Calu3 (cell line): ENCODE measurements around the gene FSTL1. TPM values are rescaled to one million over a fixed set of nuclear protein-coding genes. Genes with fewer than 3 reads are reported as not detected.

Experiments
- BruUV-seq: library from RNA; stranded (reverse); fragments of 400-500 nt; replicated peaks from 2 replicates; lab custom pipeline; 2021; lab: Mats Ljungman, UMichigan
- CTCF ChIA-PET: fragments of 300-600 bp; sonication (Branson Sonifier 250); formaldehyde crosslinking; loops from one replicate; lab custom pipeline; 2022; ENCODE audit warnings: antibody characterized with exemption; lab: Charles Lee
- DNase-seq: peaks from one replicate; pipeline ENCODE4 v3.0.0; 2022
- H3K27ac Mint-ChIP-seq: one replicate; pipeline ENCODE4 v1.8.0; 2022; ENCODE audit warnings: mixed read lengths; ENCODE audit not compliant: unreplicated experiment
- H3K27me3 Mint-ChIP-seq: one replicate; pipeline ENCODE4 v1.8.0; 2022; ENCODE audit warnings: mixed read lengths; ENCODE audit not compliant: unreplicated experiment
- H3K36me3 Mint-ChIP-seq: one replicate; pipeline ENCODE4 v1.8.0; 2022; ENCODE audit warnings: mild to moderate bottlenecking, moderate library complexity, mixed read lengths; ENCODE audit not compliant: insufficient read depth, unreplicated experiment
- H3K4me1 Mint-ChIP-seq: one replicate; pipeline ENCODE4 v1.8.0; 2022; ENCODE audit warnings: mild to moderate bottlenecking, low read depth, mixed read lengths; ENCODE audit not compliant: unreplicated experiment
- H3K4me3 Mint-ChIP-seq: one replicate; pipeline ENCODE4 v1.8.0; 2022; ENCODE audit warnings: mild to moderate bottlenecking, low read depth, moderate library complexity, mixed read lengths; ENCODE audit not compliant: unreplicated experiment
- H3K9me3 Mint-ChIP-seq: one replicate; pipeline ENCODE4 v1.8.0; 2022; ENCODE audit warnings: low read depth, mixed read lengths; ENCODE audit not compliant: unreplicated experiment
- intact Hi-C: fragments of 100-400 bp; cut with micrococcal nuclease; formaldehyde crosslinking; loops from one replicate; pipeline ENCODE4 v1.10.0; 2022; ENCODE audit not compliant: unreplicated experiment
- total RNA-seq: library from RNA; stranded (reverse); gene quantifications from 2 replicates; pipeline ENCODE4 v1.2.3, GENCODE V29; 2022
- TF ChIP-seq, protein P1 (sequence below): fragments of 200-600 bp; IDR thresholded peaks from one replicate; pipeline ENCODE4 v1.8.0; 2022; ENCODE audit warnings: antibody characterized with exemption; ENCODE audit not compliant: unreplicated experiment

Gene FSTL1
- total RNA-seq, 1 experiment from 2014 or later = 18.5 TPM

DNA sequence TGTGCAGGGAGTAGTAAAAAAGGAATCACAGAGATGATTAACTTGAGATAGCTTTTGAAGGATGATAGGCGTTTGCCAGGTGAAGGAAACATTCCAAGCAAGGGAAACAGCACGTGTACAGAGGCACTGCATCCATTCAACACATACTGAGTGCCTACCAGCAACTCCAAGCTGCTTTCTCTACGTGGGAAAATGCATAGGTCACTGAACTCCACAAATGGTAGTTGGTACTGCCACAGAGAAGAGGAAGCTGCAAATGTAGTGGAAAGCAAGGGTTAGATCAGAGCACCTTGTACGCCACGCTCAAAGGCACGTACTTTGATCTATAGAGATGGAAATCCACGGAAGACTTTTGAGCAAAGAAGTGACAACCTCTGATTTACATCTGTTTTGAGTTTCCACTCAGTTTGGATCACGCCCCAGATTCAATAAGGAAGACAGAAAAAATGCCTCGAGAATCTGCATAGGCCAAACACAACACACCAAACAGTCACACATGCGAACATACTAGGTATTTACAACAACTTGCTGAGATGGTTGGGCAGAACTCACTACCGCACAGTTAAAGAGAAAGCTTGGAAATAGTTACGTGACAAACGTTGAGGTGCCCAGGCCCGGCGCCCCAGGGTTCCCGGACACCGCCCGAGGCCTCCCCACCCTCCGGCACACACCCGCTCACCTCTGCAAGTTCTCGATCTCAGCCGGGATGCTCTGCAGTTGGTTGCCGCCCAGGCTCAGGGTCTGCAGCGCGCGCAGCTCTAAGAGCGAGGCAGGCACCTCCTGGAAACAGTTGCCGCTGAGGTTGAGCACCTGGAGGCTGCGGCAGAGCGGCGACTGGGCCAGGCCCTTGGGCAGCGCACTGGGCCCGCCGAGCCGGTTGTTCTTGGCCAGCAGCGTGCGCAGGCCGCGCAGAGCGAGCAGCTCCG lies 102.5 kb downstream of the FSTL1 start:
- CTCF ChIA-PET = interaction anchor here (0.6 to 3.0 kb wide), 6 partner anchors 21 to 248 kb away, joined by 3 to 27 read pairs (median 4); partner anchors contain the start of gene NDUFB4
- Mint-ChIP-seq H3K9me3 (no peaks in the 10 kb centered on the region), H3K27me3 (no peaks in the 10 kb centered on the region), H3K4me1 (peaks cover 24% of the 10 kb centered on the region), H3K4me3 (peak overlapping the region; percentile 94), H3K36me3 (peaks cover 23% of the 10 kb centered on the region), H3K27ac (peak overlapping the region; percentile 79)
- intact Hi-C loops = loop anchor here (2.0 to 5.0 kb wide), 2 partner anchors 68 to 106 kb away; no protein-coding TSS in a partner anchor
- TF ChIP-seq, protein P1, sequence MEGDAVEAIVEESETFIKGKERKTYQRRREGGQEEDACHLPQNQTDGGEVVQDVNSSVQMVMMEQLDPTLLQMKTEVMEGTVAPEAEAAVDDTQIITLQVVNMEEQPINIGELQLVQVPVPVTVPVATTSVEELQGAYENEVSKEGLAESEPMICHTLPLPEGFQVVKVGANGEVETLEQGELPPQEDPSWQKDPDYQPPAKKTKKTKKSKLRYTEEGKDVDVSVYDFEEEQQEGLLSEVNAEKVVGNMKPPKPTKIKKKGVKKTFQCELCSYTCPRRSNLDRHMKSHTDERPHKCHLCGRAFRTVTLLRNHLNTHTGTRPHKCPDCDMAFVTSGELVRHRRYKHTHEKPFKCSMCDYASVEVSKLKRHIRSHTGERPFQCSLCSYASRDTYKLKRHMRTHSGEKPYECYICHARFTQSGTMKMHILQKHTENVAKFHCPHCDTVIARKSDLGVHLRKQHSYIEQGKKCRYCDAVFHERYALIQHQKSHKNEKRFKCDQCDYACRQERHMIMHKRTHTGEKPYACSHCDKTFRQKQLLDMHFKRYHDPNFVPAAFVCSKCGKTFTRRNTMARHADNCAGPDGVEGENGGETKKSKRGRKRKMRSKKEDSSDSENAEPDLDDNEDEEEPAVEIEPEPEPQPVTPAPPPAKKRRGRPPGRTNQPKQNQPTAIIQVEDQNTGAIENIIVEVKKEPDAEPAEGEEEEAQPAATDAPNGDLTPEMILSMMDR = no peak
- TSS peak; percentile 46 for BruUV-seq
- no peak for DNase-seq

DNA sequence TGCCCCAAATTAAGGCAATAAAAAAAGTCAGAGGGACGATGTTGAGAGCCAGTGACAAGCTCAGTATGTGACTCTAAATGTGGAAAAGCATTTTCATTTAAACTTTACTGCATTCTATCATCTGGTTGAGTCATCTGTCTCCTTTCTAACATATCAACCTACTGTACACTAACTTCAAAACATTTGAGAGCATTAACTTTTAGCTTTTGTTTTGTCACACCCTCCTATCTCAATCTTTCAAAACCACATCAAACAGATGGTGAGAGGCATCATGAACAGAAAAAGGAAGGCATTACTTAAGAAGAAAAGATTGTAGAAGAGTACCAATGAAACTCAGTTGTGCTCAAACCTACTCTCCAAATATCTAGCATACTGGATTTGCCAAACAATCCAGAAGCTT lies 106.4 kb downstream of the FSTL1 start:
- no peak overlapping the region for H3K4me3 Mint-ChIP-seq
- peaks cover 25% of the 10 kb centered on the region for H3K4me1 Mint-ChIP-seq
- TF ChIP-seq, protein P1 = no peak
- H3K27ac Mint-ChIP-seq = no peak overlapping the region
- peaks cover 16% of the 10 kb centered on the region for H3K36me3 Mint-ChIP-seq
- DNase-seq = no peak
- CTCF ChIA-PET = no interaction called here
- no TSS peak for BruUV-seq
- intact Hi-C loops = no loop called here
- H3K27me3 Mint-ChIP-seq = no peaks in the 10 kb centered on the region
- no peaks in the 10 kb centered on the region for H3K9me3 Mint-ChIP-seq

Other genes with a start within 250 kb of the FSTL1 start
- gene GPR156, start 165.8 kb downstream of the FSTL1 start, total RNA-seq = 0.45 and 0.64 TPM in 2 replicates
- gene LRRC58, start 101.6 kb downstream of the FSTL1 start, total RNA-seq = 19.9 and 20.8 TPM in 2 replicates
- gene NDUFB4, start 145.3 kb upstream of the FSTL1 start, total RNA-seq = 118 and 138 TPM in 2 replicates
- 23.0 and 29.5 TPM in 2 replicates for gene HGD, start 231.2 kb upstream of the FSTL1 start, total RNA-seq